Stimulated activated CD8-positive, alpha-beta memory T cell treated with anti-CD3 and anti-CD28 coated beads, Interleukin-7, amount 100 ng/mL, for 24 hours (primary cell): Measurements from ENCODE around the gene SAMD13.

ENCODE experiments used
- DNase-seq: peaks from one replicate; pipeline ENCODE4 v3.0.0-alpha.2; 2020; ENCODE audit warnings: low read depth

SAMD13 gene, protein sequence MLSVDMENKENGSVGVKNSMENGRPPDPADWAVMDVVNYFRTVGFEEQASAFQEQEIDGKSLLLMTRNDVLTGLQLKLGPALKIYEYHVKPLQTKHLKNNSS

DNA sequence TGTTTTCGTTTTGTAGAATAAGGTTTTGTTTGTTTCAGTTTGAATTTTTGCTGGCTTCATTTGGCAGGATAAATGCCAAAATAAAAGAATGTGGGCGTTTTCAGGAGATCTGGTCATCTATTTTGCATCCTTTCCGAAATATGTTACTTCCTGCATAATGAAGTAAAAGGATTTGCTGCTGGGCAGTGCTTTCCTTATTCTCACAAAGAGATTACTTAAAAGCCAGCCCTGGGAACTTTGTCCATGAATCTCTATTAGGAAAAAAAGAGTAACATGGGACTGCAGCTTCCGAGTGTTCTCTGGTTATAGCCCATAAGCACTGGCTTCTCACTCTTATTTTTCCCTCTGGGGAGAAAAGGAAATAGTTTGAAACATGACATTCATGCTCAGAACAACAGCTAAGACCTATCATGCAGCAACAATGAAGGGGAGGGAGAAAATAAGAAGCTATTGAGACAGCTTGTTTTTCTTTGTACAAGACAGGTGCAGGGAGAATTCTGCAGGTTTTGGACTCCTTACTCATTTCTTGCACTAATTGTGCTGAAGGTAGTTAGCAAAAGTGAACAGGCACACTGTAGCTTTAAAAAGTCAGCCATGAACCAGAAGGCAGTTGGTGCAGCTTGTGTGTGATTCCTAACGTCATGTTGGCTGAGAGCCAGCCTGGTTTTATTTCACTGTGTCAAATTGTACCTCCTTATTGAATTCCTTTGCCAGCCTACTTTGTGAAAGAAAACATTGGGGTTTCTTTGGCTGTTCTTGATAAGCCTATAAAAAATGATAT is at the start of gene SAMD13:
SAMD13 (plus strand) TSS at position 705 of the 781 bp plus-strand sequence. CDS start 1,527 bp downstream, outside the sequence.
- DNase-seq, result no peak

DNA sequence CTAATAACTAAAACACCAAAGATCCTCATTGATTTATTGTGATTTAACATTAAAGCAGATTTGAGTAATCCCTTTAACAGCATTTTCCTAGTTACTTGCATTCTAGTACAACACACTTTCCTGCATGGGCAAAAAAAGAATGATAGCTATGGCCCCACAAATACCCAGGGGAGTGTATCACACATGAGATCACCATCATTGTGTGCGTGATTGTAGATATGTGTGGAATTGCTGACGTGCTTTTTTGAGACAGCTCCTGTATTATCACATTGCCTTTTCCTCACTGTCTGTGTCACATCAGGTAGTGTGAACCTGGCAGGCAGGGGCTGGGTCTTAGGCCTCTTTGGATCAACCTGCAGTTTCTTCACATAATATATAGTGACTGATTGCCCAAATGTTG is 48.5 kb upstream of the SAMD13 start:
- no peak for DNase-seq

DNA sequence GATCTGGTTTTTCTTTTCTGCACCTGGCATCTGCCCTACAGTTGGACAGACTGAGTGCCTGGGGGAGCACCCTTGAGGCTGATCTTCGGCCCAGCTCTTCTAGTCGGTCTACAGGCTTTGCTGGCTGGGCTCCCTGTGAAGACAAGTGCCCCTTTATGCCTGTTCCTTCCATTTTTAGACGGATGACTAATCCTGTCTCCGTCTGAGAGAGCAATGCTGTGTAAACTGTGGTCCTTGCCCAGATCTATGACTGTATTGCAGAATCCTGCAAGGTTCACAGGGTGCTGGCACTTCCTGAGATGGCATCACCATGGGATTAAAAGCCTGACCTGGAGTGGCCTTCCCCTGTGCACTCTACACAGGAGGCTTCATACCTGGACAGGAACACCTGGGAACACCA is 47.6 kb upstream of the SAMD13 start:
- no peak for DNase-seq

DNA sequence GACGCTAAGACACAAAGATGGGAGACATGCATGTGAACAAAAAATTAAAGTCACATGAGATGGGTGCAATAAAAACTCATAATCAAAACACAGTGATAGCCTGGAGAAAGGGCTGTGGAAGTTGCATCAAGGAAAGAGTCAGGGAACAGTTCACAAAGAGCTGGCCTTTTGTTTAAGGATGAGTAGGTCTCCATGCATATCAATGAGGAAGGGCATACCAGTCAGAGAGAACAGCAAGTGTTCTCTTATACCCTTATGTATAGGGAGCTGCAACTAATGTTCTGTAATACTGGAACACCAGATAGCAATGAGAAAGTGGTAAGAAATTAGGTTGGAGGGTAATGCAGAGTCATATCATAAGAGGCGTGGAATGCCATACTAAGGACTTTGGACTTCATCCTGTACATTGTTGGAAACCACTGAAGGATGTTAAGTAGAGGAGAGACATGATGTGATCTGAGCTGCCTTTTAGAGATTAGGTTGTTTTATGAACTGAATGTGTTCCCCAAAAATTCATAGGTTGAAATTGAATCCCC is 46.7 kb upstream of the SAMD13 start:
- no peak for DNase-seq

DNA sequence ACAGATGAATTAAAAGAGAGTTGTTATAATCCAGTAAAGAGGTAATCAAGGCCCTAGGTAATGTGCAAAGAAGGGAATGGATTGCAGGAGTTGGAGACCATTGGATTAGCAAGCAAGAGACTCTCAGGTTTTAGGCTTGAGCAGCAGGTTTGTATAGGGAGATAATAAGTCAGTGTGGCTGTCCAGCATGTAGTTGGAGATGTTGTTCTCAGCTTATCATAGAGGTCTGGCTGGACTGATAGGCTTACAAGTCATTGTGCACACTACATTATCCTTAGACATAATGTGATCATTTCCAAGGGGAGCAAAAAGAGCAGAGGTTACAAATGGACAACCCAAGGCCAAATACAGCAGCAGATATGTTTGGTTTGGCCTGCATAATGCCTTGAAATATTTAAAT is 45.9 kb upstream of the SAMD13 start:
- no peak for DNase-seq

DNA sequence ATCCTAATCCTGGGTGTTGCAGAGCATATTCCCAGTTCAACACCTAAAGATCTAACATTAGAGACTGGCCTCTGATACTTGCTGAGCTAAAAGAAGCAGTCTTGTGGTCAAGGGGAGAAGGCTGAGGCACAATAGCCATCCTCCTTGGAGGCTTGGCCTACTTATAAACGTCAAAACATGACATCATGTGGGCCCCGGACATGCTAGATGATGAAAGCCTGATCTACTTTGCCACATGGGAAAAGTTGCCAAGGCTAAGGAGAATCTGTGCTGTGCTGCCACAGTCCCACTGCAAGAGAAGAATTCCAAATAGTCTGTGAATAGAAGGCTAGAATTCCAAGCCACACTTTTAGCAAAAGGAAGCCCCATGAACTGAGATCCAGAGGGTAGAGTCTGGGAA is 43.9 kb upstream of the SAMD13 start:
- no peak for DNase-seq

DNA sequence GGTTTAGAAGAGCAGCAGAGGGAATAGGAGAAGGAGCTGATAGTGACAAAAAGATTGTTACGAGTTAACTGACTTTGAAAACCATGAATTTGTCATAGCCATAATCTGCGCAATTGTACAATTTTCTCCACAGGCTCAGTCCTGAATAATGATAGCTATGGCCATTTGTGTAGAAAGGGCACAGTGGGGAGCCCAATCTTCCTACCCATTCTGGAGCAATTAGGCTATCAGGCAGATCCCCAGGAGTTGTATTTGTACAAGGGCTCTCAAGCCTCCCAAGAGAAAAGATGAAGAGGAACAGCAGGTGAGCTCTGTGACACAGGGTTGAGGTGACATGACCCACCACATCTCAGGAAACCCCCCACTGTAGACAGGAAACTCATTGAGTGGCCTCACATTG is 42.1 kb upstream of the SAMD13 start:
- no peak for DNase-seq

DNA sequence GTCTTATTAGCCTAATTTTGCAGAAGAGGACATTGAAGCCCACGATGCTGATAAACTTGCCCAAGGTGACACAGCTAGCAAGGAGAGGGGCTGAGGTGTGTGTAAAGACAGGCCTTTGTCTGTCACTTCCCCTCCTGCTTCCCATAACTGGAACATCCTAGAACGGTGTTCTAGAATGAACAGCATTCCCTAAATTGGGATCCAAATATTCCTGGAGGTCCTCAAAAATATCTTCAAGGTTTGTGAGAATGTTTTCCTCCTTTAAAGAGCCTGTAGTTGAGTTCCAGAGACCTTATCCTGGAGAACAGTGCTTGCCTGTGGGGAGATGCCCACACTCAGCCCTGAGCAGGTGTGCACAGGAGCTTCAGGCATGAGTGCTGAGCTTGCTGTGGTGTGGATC is 41.5 kb upstream of the SAMD13 start:
- no peak for DNase-seq

DNA sequence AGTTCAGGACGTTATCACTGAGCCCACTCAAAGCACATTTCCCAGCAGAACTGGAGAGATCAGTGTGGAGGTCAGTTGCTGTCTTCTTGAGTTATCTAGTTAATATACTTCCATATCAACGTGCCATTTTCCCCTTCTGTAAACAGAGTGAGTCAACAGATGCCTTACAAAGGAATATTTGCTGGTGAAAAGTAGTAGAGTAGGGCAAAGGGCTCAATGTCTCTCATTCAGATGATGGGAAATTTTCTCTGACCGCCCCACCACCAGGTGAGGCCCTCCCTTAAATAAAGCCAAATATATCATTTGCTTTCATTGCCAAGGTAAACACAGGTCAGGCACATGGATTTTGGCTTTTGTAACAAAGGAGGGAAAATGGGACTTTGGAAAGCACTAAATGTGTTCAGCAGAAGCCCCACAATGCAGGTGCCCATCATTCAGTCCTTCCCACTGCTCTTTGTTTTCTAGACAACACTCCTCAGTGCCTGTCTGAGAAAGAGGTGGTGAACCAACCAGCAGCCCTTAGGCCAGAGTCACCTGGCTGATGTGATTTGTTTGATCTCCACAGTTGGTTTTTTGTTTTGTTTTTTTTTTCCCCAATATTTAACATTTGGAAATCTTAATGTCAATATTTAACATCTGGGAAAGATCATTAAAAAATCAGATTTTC is 40.5 kb upstream of the SAMD13 start:
- DNase-seq, result no peak

DNA sequence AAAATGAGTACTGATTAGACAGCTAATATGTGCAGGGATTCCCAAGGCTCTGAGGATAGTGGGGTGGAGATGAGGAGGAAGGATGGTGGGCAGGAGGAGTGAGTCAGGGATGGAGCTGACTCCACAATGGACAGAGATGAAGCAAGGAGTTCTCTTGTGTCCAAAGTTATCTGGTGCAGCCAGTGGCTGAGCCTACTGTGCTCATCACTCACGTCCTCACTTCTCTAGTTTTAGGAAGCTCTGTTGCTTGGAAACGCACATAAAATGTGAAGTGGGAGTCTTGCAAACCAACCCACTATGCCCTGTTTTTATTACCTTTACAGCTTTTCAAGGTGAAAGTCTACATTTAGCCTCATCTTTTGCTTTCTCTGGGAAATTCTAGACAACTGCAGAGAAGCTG is 36.5 kb upstream of the SAMD13 start:
- no peak for DNase-seq

DNA sequence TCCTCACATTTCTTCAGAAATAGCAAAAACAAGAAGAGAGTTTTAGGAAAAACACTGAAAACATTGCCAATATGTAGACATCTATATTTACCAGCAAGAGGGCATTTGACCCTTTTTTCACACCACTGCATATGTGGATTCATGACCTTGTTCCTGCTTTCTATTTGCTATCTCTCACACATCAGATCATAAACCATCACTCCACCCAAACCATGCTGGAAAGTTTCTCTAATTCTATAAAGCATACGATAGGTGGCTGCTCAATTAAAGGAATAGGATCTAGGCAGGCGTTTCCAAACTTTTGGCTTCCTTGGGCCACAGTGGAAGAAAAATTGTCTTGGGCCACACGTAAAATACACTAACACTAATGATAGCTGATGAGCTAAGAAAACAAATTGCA is 35.6 kb upstream of the SAMD13 start:
- DNase-seq, result no peak

DNA sequence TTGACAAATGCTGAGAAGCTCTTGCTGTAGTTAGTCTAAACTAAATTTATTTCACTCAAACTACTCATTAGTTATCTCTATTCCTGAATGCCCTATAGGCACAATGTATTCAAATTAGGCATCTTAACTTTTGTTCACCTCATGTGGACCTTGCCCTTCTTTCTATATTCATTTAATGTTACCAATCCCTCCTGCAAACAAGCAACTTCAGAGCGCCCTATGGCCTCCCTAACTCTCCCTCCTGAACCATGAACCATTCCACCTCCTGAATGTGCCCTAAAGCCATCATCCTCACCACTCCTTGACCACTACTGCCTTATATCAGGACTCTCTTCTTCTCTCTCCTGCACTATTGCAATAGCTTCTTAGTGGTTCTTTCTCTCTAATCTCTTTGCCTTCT is 34.8 kb upstream of the SAMD13 start:
- no peak for DNase-seq

DNA sequence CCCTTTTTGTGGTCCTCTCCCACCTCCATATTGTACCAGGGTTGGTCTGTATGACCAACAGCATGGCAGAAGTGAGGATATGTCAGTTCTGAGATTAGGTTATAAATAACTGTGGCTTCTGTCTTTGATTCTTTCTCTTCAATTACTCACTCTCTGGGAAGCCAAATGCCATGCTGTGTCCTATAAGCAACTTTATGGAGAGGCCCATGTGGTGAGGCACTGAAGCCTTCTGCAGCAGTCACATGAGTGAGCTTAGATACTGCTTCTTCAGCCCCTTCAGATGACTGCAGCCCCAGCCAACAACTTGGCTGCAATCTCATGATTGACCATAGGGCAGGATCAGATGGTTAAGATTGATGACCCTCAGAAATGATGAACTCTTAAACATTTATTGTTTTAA is 34.0 kb upstream of the SAMD13 start:
- no peak for DNase-seq

DNA sequence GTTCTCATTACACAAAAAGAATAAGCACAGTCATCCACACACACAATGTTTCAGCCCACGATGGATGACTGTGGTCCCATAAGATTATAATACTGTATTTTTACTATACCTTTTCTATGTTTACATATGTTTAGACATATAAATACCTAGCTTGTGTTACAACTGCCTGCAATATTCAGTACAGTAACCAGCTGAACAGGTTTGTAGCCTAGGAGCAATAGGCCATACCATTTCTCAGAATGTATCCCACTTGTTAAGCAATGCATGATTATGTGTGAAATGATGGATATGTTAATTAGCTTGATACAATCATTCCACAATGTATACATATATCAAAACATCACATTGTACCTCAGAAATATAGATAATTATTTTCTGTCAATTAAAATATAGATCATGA is 33.2 kb upstream of the SAMD13 start:
- no peak for DNase-seq

DNA sequence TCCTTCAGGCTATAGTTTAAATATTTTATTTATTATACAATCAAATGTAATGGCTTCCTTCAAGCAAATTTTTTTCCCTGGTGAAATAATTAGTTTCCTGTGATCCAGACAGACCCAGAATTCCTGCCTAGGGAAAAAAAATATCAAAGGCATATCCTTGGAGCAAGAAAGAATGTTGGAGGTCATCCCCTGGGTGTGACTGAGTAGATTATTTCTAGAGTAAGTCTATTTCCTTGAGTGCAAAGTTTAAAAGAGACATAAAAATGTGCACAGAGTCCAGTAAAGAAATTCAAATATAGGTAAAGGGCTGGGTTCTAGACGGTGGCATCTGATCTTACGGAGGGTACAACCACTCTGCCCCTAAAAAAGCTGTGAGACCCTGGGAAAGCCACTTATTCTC is 32.2 kb upstream of the SAMD13 start:
- DNase-seq, result no peak

DNA sequence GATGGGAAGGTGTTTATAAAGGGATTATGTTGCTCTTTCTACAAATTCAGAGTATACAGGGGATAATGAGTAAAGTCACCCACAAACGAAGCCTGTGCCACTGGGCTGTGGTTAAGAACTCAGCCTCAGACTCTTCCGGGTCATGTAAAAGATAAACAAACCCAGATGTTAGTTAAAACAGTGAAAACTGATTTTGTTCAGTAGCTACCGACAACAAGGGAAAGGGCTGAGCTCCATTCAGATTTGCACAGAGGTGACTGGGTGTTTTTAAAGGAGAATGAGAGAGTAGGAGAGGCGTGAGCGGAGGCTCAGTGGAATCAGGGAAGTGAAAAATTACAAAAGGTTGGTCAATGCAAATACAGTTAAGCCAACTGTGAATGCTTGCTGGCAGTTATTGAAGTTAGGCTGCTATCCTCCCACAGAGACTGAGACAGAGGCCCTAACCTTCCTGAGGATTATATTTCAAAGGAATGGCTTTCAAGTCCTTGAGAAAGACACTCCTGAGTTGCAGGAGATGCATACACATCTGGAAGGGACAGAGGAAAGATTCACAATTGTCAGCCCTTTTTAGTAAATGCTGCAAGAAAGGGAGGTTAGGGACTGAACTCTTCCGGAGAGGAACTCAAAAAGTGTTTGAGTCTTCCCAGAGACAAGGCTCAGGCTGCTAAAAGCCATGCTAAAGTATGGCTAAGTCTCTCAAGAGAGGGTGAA is 29.9 kb upstream of the SAMD13 start:
- DNase-seq, result no peak

DNA sequence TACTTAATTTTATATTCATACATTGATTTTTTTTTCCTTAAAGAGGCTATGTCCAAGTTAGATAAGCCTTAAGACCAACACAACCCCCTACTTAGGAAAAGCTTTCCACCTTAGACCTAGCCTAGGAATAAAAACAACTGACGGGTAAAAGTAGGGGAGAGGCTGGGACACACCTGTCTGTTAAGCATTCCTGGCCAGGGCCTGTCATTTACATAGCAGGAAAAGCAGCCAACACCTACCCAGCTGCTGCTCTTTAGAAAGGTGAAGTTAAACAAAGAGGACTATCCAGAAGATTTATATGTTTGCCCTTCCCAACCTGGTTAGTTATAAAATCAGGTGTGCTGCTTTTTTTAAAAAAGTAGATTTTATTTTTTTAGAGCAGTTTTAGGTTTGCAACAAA is 29.1 kb upstream of the SAMD13 start:
- no peak for DNase-seq

DNA sequence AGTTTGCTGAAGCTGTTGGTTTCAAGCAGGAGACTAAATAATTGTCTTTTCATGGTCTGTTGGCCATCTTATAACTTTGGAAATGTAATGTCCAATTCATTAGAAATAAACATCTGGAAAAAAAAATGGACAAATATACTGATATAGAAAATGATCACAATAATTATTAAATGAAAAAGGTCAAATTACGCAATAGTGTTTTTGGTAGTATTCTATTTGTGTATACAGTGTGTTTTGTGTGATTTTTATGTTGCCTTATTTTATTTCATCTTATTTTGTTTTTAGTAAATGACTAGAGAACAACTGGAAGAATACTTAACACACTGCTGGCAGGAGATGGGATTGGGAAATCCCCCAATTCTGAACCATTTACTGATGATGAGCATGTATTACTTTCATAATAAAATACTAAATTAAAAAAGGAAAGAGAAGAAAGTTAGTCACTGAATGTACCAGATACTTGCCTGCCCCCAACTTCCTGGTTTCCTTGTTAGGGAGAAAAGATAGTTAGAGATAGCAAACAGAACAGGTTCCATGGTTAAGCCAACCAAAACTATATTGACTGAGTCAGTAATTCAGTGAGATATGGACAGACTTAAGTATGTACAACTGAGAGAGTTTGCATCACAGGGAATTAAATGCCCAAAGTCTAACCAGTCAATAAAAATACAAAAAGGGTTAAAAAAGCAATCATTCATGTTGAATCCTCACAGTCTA is 24.0 kb upstream of the SAMD13 start:
- DNase-seq, result no peak

DNA sequence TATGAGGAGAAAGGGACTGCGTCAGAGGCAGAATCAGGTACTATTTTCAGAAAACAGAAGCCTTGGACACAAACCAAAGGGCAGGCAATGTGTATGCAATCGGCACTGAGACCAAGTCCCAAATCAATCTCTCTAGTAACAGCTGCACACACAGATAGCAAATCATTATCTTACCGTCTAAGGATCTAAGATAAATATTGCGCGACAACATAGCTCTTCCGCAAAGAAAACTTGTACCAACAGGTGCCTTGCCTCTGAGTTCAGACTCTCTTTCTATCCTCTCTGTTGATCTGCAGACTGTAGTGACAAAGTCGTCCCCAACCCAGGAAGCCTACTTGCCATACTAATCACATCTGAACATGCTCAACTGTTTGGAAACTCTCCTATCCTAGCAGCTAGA is 22.6 kb upstream of the SAMD13 start:
- DNase-seq, result no peak

DNA sequence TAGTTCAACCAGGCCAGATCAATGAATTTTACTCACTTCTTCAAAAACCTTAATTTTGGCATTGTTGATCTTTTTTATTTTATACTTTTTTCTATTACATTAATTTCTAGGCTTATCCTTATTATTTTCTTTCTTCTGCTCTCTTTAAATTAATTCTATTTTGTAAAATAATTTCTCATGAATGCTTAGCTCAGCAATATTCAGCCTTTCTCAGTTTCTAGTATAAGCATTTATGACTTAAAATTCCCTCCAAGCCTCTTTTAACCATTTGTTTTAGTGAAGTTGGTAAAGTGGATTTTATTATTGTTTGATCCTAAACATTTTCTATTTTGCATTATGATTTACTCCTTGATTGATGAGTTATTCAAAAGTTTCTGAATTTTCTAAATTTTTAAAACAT is 20.6 kb upstream of the SAMD13 start:
- no peak for DNase-seq

DNA sequence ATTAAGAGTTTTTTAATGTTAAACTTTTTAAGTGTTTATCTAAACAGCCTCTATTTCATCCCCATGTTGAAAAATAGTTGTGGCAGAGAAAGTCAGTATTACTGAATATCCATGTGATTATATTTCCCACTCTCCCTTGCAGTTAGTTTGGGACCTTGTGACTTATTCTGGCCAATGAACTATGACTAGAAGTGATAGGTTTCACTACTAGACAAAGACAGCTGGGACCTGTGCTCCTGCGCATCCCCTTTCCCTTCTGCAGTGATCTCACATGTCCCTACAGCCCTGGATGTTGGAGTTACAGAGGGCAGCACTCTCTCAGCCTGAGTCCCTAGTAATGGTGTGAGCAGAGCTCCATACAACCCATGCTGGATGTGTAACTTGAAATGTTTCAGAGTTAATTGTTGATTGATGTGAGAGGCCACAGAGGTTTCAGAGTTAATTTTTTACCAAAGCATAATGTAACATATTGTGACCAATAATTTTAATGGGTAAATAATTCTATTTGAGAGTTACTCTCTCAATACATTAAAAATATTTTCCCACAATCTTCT is 18.7 kb upstream of the SAMD13 start:
- DNase-seq, result no peak

DNA sequence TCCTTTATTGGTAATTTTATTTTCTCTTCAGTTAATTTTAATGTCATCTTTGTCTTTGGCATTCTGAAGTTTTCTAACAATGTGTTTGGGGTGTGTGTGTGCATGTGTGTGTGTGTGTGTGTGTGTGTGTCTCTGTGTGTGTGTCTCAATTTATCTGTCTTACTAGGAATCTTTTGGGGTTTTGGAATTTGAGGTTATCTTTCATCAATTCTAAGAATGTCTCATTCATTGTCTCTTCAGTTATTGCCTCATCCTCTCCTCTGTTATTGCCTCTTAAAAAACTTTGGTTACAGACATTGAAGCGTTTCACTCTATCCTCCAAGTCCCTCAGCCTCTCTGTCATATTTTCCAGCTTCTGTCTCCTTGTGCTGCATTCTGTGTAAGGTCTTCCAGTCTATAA is 18.1 kb upstream of the SAMD13 start:
- DNase-seq, result no peak
